B cell (primary cell): ENCODE data around the gene SETD6.

Experiments
- CTCF ChIP-seq: fragments of 200-600 bp; IDR thresholded peaks from one replicate; pipeline ENCODE4 v1.8.0; 2022; ENCODE audit warnings: antibody characterized with exemption, mild to moderate bottlenecking
- EZH2 ChIP-seq: IDR thresholded peaks from 2 replicates; pipeline ENCODE4 v1.6.1; 2012; ENCODE audit warnings: borderline replicate concordance, low read depth, mild to moderate bottlenecking, moderate library complexity, low read length; ENCODE audit not compliant: insufficient read depth, poor library complexity, severe bottlenecking

- no peak for TF ChIP-seq CTCF
- TF ChIP-seq EZH2, result no peak
Measured at GRCh38 chr16:58563775-58564174, 48.5 kb downstream of the SETD6 start.
